GM19438 (cell line): ENCODE results near the gene CLP1.
"Not testable (repeated sequence)": the region's sequence is repeated elsewhere in the genome, so short reads cannot be mapped to it uniquely, and the experiment has no call there.

Experiments used
- ATAC-seq: cut with Tn5 transposase; IDR thresholded peaks from one replicate; pipeline ENCODE4 v1.9.1; 2021; ENCODE audit warnings: low read depth; ENCODE audit not compliant: unreplicated experiment

CLP1 gene

DNA sequence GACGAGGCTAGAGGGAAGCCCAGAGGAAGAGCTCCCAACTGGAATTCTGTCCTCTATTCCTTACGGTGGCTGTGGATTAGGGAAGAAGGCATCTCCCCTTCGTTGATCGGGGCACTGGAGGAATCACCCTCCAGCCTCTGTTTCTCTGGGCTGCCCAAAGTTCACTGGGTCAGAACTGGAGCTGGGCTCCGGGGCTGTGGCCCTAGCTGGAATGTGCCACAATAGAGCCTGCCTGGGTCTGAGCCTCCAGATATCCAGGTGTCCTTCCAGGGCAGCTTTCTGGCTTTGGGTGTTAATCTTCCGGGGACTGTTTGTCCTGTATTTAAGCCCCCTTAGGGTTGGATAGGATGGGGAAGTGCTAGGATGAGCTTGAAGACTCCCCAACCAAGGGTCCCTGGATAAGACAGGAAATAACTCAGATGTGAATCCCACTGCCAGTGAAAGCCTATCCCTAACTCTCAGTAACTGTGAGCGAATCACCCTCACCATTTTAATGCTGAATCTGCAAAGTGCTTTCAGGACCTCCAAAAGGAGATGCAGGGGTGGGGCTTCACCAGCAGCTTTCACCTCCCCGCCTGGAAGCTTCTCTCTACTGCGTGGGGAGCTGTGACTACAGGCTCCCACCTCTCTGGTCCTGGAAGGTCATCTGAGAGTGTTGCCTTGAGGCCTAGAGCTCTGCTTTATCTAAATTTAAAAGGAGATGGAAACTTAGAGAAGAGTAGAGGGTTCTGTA lies 17.3 kb upstream of the CLP1 start:
- ATAC-seq = no peak

DNA sequence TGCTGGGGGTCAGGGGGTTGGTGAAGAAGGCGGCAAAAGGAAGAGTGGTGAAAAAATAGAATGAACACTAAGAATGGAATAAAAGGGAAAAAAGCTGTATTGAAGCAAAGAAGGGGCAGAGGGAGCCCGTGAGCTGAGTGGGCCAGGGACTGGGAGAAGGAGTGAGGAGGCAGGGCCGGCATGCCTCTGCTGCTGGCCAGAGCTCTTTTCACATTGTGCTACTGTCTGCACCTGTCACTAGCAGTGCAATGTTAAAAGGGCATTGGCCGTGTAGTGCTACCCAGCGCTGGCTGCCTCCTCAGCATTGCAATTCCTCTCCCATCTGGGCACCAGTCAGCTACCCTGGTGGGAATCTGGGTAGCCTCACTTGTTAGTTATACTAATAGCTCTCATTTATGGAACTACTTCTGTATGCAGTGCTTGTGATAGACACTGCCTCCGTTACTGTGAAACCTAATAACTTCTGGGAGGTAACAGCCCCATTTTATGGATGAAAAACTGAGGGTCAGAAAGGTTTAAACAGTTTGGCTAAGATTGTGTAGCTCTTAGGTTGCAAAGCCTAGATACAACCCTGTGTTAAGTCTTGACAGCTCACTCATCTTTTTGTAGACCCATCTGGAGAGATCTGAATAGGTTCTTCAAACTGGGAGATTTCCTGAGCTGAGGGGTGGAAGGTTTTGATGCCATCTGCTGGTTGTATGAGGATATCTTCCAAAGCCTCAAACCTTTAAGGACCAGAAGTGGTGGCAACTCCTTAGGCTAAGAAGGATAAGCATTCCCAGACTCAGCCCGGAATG lies 16.4 kb upstream of the CLP1 start:
- ATAC-seq = no peak

DNA sequence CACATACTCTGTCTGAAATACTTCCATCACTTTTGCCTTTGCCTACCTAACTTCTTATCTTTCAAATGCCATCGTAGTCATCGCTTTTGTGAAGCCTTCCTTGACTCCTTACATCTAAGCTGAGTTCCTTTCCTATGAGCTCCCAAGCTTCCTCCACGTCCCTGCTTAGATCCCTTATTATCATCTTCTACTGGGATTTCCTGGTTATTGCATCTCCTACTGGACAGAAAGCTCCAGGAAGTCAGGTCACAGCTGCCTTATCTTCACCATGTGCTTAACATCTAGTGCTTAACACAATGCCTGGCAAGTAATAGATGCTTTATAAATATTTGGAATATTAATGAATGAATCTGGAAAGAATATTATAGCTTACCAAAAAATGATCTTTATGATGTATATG lies 13.8 kb upstream of the CLP1 start:
- ATAC-seq = no peak

GRCh38 chr11:57644748-57645688 lies 12.5 kb upstream of the CLP1 start:
- ATAC-seq = peak; percentile 46

DNA sequence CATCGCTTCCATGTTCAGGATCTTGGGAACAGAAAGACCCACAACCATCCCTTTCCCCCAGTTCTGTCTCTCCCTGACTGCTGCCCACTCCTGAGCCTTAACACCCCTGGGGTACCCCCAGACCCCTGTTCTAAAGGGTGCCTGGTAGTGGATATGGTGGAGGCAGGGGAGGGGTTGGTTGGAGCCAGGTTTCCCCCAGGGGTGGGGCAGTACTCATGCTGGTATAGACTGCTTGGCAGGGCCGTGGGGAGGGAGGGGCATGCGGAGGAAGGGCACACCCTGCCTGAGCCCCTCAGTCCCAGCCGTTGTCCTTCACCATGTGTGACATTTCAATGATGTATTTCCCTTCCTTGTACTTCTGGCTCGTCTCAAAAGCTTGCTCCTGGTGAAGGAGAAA lies 11.9 kb upstream of the CLP1 start:
- ATAC-seq = no peak

DNA sequence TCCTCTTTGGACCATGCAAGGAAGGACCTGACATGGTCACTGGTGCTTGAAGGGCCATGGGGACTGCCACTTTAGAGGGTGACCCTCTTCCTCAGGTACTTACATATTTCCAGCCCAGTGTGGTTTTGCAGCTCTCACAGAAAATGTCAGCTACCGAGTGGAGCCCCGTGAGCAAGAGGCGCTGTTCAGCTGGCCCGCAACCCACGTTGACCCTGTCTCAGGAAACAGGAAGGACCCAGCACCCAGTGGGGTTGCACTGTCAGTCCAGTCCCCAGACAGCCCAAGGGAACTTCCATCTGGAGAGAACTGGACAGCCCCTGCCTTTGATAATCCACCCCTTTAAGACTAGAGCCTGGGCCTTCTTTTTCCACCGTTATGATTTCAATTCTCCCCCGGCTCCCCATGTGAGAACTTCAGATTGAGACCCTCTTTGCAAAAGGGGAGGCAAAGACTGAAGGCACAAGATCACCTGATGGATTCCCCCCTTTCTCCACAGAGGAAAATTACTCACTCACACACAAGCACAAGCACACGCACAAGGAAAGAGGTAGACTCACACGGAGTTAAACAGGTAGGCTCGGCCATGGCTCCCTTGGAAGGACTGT lies 11.3 kb upstream of the CLP1 start:
- ATAC-seq = no peak

- ATAC-seq = no peak
Observed at GRCh38 chr11:57646799-57647303, 10.7 kb upstream of the CLP1 start.

GRCh38 chr11:57647372-57647771 lies 10.2 kb upstream of the CLP1 start:
- ATAC-seq = no peak

DNA sequence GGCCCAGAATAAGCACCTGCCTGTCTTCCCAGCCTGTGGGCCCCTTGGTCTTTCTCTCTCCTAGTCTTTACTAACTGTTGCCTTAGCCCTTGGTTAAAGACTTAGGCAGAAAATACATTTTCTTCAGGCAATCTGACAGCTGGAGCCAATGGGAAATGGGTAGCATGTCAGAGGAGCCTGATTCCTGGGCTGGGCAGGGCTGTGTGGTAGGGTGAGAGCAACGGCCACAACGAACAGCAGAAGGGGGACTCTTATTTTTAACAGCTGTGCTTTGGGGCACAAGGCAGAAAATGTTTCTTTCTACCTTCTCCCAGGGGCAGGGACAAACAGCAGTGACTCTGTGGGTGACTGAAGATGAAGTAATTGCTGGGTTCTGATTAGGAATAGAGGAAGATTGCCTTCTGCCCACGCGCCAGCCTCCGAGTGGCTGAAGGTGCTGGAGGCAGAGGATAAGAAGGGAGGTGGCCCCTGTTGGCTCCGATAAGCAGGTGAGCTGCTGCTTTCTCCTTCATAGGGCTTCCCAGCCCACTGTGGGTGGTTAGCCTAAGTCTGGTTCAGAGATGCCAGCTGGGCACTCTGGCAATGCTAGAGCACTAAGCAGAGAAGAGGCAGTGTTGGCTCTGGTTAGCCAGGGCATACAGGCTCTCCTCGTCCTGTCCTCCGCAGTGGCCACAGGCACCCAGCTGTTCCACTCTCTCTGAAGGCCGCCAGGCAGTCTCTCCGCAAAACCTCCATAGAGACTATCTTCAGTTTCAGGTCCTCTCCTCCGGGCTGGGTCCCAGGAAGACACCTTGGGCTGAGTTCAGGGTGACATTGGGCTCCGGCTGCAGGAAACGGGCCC lies 9.4 kb upstream of the CLP1 start:
- ATAC-seq = no peak

GRCh38 chr11:57648801-57649735 lies 8.5 kb upstream of the CLP1 start:
- ATAC-seq = no peak

- ATAC-seq = no peak
Observed at GRCh38 chr11:57649826-57650738, 7.5 kb upstream of the CLP1 start, which contains the start of gene YPEL4. Gene YPEL4, minus strand, starts transcription at chr11:57649912. Its CDS starts 2,805 bp downstream, at chr11:57647107.

DNA sequence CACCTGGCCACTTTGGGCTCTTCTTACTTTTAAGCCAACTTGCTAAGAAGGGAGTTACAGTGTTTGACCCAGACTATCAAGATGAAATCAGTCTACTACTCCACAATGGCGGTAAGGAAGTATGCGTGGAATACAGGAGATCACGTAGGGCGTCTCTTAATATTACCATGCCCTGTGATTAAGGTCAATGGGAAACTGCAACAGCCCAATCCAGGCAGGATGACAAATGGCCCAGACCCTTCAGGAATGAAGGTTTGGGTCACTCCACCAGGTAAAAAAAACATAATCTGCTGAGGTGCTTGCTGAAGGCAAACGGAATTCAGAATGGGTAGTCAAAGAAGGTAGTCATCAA lies 6.8 kb upstream of the CLP1 start:
- no peak for ATAC-seq

DNA sequence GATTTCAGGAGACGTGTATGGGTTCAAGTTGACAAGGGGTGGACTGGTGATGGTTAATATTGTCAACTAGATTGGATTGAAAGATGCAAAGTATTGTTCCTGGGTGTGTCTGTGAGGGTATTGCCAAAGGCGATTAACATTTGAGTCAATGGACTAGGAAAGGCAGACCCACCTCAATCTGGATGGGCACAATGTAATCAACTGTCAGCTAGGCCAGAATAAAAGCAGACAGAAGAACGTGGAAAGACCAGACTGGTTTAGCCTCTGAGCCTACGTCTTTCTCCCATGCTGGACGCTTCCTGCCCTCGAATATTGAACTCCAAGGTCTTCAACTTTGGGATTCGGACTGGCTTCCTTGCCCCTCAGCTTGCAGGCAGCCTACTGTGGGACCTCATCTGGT lies 6.2 kb upstream of the CLP1 start:
- no peak for ATAC-seq

DNA sequence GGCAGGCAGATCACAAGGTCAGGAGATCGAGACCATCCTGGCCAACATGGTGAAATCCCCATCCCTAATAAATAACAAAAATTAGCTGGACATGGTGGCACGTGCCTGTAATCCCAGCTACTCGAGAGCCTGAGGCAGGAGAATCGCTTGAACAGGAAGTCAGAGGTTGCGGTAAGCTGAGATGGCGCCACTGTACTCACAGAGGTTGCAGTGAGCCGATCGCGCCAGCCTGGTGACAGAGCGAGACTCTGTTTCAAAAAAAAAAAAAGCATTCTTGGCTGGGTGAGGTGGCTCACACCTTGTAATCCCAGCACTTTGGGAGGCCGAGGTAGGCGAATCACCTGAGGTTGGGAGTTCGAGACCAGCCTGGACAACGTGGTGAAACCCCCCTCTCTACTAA lies 5.3 kb upstream of the CLP1 start:
- not testable (repeated sequence) for ATAC-seq

GRCh38 chr11:57652662-57653061 lies 4.9 kb upstream of the CLP1 start:
- ATAC-seq = no peak

GRCh38 chr11:57653163-57653562 lies 4.4 kb upstream of the CLP1 start:
- ATAC-seq = no peak

DNA sequence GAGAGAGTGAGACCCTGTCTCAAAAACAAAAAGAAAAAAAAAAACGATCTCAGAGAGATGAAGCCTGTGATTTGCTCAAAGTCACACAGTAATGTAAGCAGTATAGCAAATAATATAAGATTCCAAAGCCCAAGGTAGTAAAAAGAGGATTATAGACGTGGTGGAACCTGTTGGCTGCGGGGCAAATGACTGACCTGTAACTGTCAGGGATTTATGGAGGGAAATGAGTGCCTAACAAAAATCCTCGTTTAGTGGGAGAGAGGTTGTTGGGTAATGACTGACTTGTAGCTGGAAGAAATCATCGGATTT lies 723 bp upstream of the CLP1 start:
- no peak for ATAC-seq

- no peak for ATAC-seq
Observed at GRCh38 chr11:57658023-57658361, 430 bp downstream of the CLP1 start.
